Spleen (tissue), 11 donors: ENCODE measurements around the gene ANXA4. TPM values are rescaled to one million over a fixed set of nuclear protein-coding genes. Genes with fewer than 3 reads are reported as not detected.

ENCODE experiments used
- DNase-seq: peaks from one replicate; pipeline ENCODE4 v3.0.0-alpha.2; 2020
- H3K27ac ChIP-seq, 8 donors: fragments of 200-600 bp; sonication (generic) in 7 of 8; 1 replicate in 4 of 8; 2 replicates in 4 of 8; pipeline versions ENCODE4 v1.5.0 to v1.8.0; 2016 to 2021; ENCODE audit warnings: inconsistent platforms in 4 of 8, mild to moderate bottlenecking in 4 of 8, moderate library complexity in 1 of 8
- H3K27me3 ChIP-seq, 7 donors: fragments of 200-600 bp; sonication (generic) in 6 of 7; replicated peaks in 1 of 7; 1 replicate in 4 of 7; 2 replicates in 3 of 7; pipeline versions ENCODE4 v1.5.0 to v1.8.0; 2016 to 2021; ENCODE audit warnings: inconsistent platforms in 3 of 7, mild to moderate bottlenecking in 1 of 7
- H3K36me3 ChIP-seq, 6 donors: fragments of 200-600 bp; sonication (generic) in 5 of 6; 1 replicate in 4 of 6; 2 replicates in 2 of 6; pipeline versions ENCODE4 v1.5.0 to v1.8.0; 2016 to 2021; ENCODE audit warnings: inconsistent platforms in 2 of 6
- H3K4me1 ChIP-seq, 6 donors: fragments of 200-600 bp; sonication (generic) in 5 of 6; 1 replicate in 3 of 6; 2 replicates in 3 of 6; pipeline versions ENCODE4 v1.5.0 to v1.8.0; 2016 to 2021; ENCODE audit warnings: inconsistent platforms in 3 of 6
- H3K4me3 ChIP-seq, 8 donors: fragments of 200-600 bp; sonication (generic) in 7 of 8; 1 replicate in 4 of 8; 2 replicates in 4 of 8; pipeline versions ENCODE4 v1.5.0 to v1.8.0; 2016 to 2021; ENCODE audit warnings: inconsistent platforms in 4 of 8, mild to moderate bottlenecking in 4 of 8, moderate library complexity in 2 of 8
- H3K9me3 ChIP-seq, 8 donors: fragments of 200-600 bp; sonication (generic) in 7 of 8; 1 replicate in 4 of 8; 2 replicates in 4 of 8; pipeline versions ENCODE4 v1.5.0 to v1.8.0; 2016 to 2021; ENCODE audit warnings: inconsistent platforms in 4 of 8
- POLR2A ChIP-seq, 3 donors: fragments of 450-650 bp; IDR thresholded peaks; one replicate each; pipeline ENCODE4 v1.5.1; 2017; ENCODE audit warnings: antibody characterized with exemption in 3 of 3, mild to moderate bottlenecking in 1 of 3
- POLR2AphosphoS5 ChIP-seq, 3 donors: sonication (generic); formaldehyde crosslinking; IDR thresholded peaks; one replicate each; pipeline ENCODE4 v1.5.1; 2017; ENCODE audit warnings: antibody characterized with exemption in 3 of 3
- WGBS, 5 donors: extraction: QIAGEN DNeasy Blood & Tissue Kit in 3 of 5; methylation state at CpG; one replicate each; pipeline versions ENCODE4 v1.1.5 to v1.1.7; 2013 to 2018; 5-methylcytosine and 5-hydroxymethylcytosine counted together
- intact Hi-C: fragments of 100-400 bp; cut with DNase I; formaldehyde crosslinking; loops from one replicate; pipeline ENCODE4 v1.15.0; 2023; ENCODE audit warnings: low total_unique reads
- polyA plus RNA-seq, 3 donors: library from polyadenylated mRNA; stranded (reverse); fragments of 200-250 nt; gene quantifications; one replicate each; pipeline ENCODE4 v1.2.1, GENCODE V29; 2013
- total RNA-seq, 7 donors: library from RNA; depleted of rRNA in 3 of 7; stranded (reverse); fragments of >200 nt in 3 of 7; fragmentation: NEBNext Ultra II Directional in 4 of 7; extraction: Animal tissue kit (Norgen Biotek cat#: 25700) in 4 of 7; gene quantifications; one replicate each; pipeline versions ENCODE4 v1.1.0 to v1.2.1, GENCODE V29; 2016 to 2021
- TF ChIP-seq, protein P1 (sequence below), 11 experiments: fragments of 200-600 bp in 7 of 11; fragments of 450-650 bp in 4 of 11; sonication (generic) in 4 of 11; IDR thresholded peaks in 8 of 11; conservative IDR thresholded peaks in 3 of 11; 1 replicate in 7 of 11; 2 replicates in 4 of 11; pipeline versions ENCODE4 v1.4.0 to v1.8.0; 2016 to 2021; ENCODE audit warnings: antibody characterized with exemption in 11 of 11, inconsistent platforms in 4 of 11, mild to moderate bottlenecking in 1 of 11
- donor health status: healthy with polysubstance abuse.
- donor health status: DM: no; HTN: no; CAD: no; lungs with moderate emphysema.
- donor health status: DM: no; HTN: no; CAD: no.
- donor health status: Bipolar disorder and iron deficiency.
- donor health status: healthy.
- donor health status: DM: no; HTN: no; CAD: no.
- donor health status: DM: yes; HTN: yes; CAD: no.

Gene ANXA4
- total and polyA plus RNA-seq, 10 donors: 15.0 to 56.1 (median 29.2) TPM

DNA sequence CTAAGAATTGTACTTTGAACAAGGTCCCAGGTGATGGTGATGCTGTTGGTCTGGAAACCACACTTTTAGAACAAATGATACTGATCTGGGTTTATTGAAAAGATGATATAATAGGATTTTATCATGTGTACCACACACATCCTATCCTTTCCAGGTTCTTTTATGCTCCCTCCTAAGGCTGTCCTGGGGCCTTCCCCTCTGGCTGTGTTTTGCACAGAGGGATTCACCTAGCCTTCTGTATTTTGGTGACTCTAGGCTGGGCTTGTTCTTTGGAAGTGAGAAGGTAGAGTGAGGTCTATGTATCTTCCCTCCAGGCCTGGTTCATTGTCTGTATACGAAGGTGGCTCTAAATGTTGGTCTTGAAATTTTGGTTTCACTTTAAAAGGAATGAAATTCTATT, 12.7 kb downstream of the ANXA4 start:
- Histone ChIP-seq H3K27ac (peak overlapping the region in 4 of 8 donors; percentile 35 to 59 (median 44)), H3K36me3 (peaks cover 0 to 20% (median 4%) of the 10 kb centered on the region in 6 donors), H3K27me3 (no peaks in the 10 kb centered on the region), H3K4me1 (peaks cover 0 to 53% (median 20%) of the 10 kb centered on the region in 6 donors), H3K9me3 (no peaks in the 10 kb centered on the region), H3K4me3 (peak overlapping the region in 1 of 8 donors; percentile 12)
- WGBS, 5 donors: 52 to 83% (median 68%) methylated on average over 1 of the region's 1 CpG
- TF ChIP-seq, protein P1, sequence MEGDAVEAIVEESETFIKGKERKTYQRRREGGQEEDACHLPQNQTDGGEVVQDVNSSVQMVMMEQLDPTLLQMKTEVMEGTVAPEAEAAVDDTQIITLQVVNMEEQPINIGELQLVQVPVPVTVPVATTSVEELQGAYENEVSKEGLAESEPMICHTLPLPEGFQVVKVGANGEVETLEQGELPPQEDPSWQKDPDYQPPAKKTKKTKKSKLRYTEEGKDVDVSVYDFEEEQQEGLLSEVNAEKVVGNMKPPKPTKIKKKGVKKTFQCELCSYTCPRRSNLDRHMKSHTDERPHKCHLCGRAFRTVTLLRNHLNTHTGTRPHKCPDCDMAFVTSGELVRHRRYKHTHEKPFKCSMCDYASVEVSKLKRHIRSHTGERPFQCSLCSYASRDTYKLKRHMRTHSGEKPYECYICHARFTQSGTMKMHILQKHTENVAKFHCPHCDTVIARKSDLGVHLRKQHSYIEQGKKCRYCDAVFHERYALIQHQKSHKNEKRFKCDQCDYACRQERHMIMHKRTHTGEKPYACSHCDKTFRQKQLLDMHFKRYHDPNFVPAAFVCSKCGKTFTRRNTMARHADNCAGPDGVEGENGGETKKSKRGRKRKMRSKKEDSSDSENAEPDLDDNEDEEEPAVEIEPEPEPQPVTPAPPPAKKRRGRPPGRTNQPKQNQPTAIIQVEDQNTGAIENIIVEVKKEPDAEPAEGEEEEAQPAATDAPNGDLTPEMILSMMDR (IDR thresholded peaks at IDR 0.05 in 8 of 11, conservative IDR thresholded peaks at IDR 0.05 in 3 of 11): no peak
- no peak for TF ChIP-seq POLR2AphosphoS5 (IDR thresholded peaks at IDR 0.05)
- no peak for TF ChIP-seq POLR2A (IDR thresholded peaks at IDR 0.05)
- no peak for DNase-seq
- intact Hi-C loops: no loop called here

DNA sequence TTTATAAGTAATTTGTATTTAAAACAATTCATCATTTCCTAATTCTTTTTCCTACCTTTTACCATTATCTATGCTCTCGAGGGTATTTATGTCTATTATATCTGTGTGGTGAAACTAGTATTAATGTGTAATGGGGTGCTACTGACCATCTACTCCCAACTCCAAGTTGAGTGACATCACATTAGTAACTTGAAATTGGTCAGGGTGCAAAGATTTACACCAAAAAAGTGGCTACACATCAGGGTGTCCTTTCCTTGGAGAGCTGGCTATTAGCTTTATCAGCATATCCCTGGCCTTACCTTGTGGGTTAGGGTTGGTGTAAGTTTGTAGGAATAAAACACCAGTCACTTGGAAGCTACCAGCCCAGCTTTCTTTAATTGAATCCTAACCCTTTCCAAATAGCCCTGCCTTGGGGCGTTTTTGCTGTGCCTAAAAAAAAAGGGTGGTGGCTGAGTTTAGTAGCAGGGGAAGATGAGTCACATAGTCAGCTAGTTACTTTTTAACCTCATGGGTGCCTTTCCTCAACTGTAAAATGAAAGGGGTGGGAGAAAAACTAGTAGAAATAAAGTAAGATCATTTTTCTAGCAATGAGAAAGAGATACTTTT, 14.0 kb downstream of the ANXA4 start:
- H3K4me1 ChIP-seq: peaks cover 0 to 48% (median 19%) of the 10 kb centered on the region in 6 donors
- H3K9me3 ChIP-seq: no peaks in the 10 kb centered on the region
- peaks cover 0 to 20% (median 4%) of the 10 kb centered on the region in 6 donors for H3K36me3 ChIP-seq
- TF ChIP-seq, protein P1 (IDR thresholded peaks at IDR 0.05 in 8 of 11, conservative IDR thresholded peaks at IDR 0.05 in 3 of 11): no peak
- no peak for TF ChIP-seq POLR2AphosphoS5 (IDR thresholded peaks at IDR 0.05)
- no peak for TF ChIP-seq POLR2A (IDR thresholded peaks at IDR 0.05)
- WGBS, 5 donors: 55 to 76% (median 63%) methylated on average over 2 of the region's 2 CpGs
- intact Hi-C loops: no loop called here
- DNase-seq: no peak
- H3K4me3 ChIP-seq: no peak overlapping the region
- no peaks in the 10 kb centered on the region for H3K27me3 ChIP-seq
- H3K27ac ChIP-seq: peak overlapping the region in 1 of 8 donors; percentile 59

DNA sequence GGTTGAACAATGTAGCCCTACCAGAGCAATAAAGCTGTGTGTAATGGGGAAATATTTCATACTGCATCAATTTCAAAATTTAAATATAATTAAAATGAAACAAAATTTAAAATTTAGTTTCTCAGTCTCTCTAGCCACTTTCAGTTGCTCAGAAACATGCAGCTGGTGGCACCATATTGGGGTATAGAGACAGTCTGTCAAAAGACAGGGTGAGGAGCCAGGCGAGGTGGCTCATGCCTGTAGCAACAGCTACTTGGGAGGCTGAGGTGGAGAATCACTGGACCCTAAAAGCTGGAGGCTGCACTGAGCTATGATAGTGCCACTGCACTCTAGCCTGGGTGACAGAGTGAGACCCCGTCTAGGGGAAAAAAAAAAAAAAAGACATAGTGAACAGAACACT, 20.1 kb downstream of the ANXA4 start:
- 92 to 98% (median 95%) methylated on average over 2 of the region's 2 CpGs for WGBS, 5 donors
- DNase-seq: no peak
- Histone ChIP-seq H3K27me3 (no peaks in the 10 kb centered on the region), H3K9me3 (no peaks in the 10 kb centered on the region), H3K4me3 (no peak overlapping the region), H3K4me1 (peaks cover 0 to 32% (median 12%) of the 10 kb centered on the region in 6 donors), H3K36me3 (peaks cover 0 to 29% (median 4%) of the 10 kb centered on the region in 6 donors), H3K27ac (no peak overlapping the region)
- intact Hi-C loops: no loop called here
- TF ChIP-seq, protein P1 (IDR thresholded peaks at IDR 0.05 in 8 of 11, conservative IDR thresholded peaks at IDR 0.05 in 3 of 11): no peak
- no peak for TF ChIP-seq POLR2AphosphoS5 (IDR thresholded peaks at IDR 0.05)
- TF ChIP-seq POLR2A (IDR thresholded peaks at IDR 0.05): no peak
